Putamen (tissue), 1 donor: ENCODE data around the gene PGK1.
A peak's percentile ranks its signal among the peaks of the same experiment; 100 is the strongest.
"Not testable (repeated sequence)": the region's sequence is repeated elsewhere in the genome, so short reads cannot be mapped to it uniquely, and the experiment has no call there.

Experiments used
- DNase-seq: peaks from one replicate; pipeline ENCODE4 v3.0.0-alpha.2; 2016; ENCODE audit warnings: low spot score

PGK1 gene

GRCh38 chrX:78103623-78104446 lies at the start of gene PGK1:
TSS of gene PGK1 (plus strand) at chrX:78104248. CDS start at chrX:78104341, 93 bp downstream.
- DNase-seq = peak; percentile 92

DNA sequence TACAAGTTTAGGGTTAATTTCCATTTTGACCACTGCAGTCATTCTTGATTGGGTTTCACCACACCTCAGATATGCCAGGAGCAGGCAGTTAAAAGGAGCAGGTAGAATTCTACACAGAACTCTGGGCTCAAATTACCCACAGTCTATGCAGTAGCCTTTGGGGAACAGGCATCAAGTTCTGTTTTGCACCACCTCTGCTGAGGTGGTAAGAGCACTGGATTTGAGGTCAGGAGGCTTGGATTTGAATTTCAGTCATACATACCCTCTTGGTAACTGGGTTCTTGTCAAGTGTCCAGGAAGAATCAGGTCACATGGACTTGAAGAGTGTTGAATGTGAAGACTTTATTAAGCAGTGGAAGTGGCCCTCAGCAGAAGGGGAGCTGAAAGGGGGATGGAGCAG lies 40.4 kb upstream of the PGK1 start:
- DNase-seq = no peak

GRCh38 chrX:78064152-78064551 lies 39.9 kb upstream of the PGK1 start:
- no peak for DNase-seq

DNA sequence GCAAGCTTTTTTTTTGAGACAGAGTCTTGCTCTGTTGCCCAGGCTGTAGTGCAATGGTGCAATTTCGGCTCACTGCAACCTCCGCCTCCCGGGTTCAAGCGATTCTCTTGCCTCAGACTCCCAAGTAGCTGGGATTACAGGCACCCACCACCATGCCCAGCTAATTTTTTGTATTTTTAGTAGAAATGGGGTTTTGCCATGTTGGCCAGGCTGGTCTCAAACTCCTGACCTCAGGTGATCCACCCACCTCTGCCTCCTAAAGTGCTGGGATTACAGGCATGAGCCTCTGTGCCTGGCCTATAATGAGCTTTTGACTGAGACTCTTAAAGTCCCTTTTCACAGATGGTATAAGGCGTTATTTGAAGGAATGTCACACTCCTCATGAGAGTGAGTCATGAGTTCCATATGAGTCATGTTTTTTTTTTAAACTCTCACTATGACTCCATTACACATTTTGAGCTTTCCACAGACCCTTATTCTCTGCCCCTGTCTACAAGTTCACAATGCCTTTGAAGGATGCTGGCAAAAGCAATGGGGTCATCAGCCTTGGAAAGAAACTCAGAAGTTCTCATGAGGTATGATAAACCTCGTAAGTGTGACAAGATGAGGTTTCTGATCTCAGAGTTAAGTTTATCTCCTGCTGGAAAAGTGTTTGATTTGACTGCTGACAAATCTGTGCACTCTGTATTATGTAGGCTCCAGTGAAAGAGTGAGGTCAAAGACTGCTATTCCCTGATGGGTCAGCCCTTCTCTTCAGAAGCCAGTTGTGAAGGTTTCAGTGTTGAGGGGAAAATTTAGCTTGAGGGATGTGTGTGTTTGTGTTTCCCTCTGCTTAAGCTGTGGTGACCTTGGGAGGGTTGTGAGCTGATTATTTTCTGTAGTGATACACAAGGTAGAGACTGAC lies 39.1 kb upstream of the PGK1 start:
- DNase-seq = not testable (repeated sequence)

GRCh38 chrX:78066110-78066509 lies 37.9 kb upstream of the PGK1 start:
- no peak for DNase-seq

DNA sequence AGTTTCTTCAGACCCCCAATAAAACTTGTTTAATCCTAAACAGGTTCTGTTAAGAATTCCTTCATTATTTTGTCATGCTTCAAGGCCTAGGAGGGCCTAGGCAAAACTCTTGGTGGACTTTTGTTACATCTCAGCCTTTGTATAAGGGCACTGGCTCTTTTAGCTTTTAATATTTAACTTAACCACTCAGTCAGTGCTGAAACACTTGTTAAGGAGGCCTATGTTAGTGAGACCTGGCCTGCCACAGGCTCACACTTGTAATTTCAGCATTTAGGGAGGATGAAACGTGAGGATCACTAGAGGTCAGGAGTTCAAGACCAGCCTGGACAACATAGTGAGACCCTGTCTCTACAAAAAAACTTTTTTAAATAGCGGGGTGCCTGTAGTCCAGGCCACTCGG lies 32.7 kb upstream of the PGK1 start:
- DNase-seq = no peak

DNA sequence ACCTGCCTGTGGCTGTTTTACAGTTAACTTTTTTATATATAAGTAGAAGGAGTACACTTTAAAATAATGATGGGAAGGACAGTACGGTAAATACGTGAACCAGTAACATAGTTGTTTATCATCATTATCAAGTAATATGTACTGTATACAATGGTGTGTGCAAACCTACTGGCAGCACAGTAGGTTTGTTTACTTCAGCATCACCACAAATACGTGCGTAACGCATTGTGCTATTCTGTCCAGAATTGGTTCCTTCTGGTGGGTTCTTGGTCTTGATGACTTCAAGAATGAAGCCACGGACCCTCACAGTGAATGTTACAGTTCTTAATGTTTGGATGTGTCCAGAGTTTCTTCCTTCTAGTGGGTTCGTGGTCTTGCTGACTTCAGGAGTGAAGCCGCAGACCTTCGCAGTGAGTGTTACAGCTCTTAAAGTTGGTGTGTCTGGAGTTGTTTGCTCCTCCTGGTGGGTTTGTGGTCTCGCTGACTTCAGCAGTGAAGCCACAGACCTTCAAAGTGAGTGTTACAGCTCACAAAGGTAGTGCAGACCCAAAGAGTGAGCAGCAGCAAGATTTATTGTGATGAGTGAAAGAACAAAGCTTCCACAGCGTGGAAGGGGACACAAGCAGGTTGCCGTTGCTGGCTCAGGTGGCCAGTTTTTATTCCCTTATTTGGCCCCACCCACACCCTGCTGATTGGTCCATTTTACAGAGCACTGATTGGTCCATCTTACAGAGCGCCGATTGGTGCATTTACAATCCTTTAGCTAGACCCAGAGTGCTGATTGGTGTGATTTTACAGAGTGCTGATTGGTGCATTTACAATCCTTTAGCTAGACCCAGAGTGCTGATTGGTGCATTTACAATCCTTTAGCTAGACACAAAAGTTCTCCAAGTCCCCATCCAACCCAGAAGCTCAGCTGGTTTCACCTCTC lies 30.6 kb upstream of the PGK1 start:
- DNase-seq = not testable (repeated sequence)

DNA sequence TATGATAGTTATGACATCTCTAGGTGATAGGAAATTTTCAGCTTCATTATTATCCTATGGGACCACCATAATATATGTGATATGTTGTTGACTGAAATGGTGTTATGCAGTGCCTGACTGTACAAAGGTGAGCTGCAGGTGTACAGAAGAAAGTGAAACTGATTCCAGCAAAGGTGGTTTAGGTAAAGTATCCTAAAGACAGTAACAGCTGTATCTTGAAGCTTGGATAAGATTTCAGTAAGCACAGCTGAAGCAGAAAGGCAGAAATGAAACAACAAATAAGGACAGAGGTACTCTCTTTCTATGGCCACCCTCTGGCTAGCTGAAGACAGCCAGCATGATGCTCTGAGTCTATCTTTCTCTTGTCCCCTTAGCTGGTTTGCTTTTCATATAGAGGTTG lies 30.0 kb upstream of the PGK1 start:
- DNase-seq = no peak

- DNase-seq = no peak
These were observed 28.2 kb upstream of the PGK1 start for GRCh38 chrX:78075787-78076389.

- not testable (repeated sequence) for DNase-seq
These were observed 22.6 kb upstream of the PGK1 start for GRCh38 chrX:78081413-78081812.

DNA sequence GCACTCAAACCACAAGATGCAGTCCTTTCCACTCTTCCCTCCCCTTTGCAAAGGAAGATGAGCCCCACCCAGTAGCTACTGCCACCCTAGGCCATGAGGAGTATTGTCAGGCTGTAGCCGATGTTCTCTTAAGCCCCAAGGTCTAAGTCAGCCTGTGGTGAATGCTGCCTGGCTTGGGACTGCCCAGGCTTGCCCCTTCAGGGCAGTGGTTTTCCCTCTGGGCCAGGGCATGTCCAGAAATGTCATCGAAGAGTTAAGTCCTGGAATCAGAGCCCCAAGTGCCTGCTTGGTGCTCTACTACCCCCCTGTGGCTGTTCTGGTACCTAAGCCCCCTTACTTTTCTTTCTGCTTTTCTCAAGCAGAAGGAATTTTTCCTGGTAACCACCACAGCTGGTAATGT lies 11.8 kb upstream of the PGK1 start:
- no peak for DNase-seq

DNA sequence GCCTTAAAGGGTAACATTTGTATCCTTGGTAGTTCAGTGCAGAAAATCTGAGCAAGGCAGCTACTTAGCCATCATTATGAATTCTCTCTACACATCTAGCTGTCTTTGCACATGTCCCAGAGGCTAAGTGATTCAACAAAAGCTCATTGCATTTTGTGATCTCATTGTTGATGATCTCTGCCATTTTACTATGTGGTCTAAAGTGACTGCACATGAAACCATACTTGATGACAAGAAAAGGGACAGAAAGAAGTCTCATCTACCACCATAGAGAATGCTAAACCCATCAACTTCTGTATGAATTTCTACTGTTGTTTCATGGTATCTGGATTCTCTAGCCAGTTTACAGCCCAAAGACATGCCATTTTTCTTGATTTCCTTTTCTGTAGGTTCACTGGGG lies 5.9 kb upstream of the PGK1 start:
- DNase-seq = no peak

DNA sequence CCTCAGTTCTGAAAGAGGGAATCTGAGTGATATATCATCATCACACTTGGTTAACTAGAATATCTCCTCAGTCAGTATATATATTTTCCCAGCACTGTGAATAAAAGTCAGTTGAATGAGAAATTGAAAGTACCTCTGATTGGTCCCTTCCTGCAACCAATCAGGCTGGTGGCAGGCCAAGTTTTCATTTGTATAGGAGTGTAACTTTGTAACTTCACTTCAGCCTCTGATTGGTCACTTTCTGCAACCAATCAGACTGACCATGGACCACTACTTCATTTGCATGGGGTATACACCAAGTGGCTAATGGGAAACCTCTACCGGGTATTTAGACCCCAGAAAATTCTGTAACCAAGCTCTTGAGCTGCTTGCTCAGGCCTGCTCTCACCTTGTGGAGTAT lies 2.0 kb upstream of the PGK1 start:
- no peak for DNase-seq

DNA sequence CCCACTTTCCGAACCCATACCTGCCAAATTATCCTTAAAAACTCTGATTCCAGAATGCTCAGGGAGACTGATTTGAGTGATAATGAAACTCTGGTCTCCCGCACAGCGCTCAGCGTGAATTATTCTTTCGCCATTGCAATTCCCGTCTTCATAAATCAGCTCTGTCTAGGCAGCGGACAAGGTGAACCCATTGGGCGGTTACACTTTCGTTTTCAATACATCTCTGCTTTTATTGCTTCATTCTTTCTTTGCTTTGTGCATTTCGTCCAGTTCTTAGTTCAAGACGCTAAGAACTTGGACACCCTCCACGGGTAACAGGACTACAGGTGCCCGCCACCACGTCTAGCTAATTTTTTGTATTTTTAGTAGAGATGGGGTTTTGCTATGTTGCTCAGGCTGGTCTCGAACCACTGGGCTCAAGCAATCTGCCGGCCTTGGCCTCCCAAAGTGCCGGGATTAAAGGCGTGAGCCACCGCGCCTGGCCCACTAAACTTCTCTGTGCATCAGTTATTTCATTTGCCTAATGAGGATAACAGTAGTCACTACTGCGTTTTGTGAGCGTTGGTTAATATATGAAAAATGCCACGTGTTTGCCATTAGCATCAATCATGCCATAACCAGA lies 936 bp upstream of the PGK1 start:
- DNase-seq = no peak

DNA sequence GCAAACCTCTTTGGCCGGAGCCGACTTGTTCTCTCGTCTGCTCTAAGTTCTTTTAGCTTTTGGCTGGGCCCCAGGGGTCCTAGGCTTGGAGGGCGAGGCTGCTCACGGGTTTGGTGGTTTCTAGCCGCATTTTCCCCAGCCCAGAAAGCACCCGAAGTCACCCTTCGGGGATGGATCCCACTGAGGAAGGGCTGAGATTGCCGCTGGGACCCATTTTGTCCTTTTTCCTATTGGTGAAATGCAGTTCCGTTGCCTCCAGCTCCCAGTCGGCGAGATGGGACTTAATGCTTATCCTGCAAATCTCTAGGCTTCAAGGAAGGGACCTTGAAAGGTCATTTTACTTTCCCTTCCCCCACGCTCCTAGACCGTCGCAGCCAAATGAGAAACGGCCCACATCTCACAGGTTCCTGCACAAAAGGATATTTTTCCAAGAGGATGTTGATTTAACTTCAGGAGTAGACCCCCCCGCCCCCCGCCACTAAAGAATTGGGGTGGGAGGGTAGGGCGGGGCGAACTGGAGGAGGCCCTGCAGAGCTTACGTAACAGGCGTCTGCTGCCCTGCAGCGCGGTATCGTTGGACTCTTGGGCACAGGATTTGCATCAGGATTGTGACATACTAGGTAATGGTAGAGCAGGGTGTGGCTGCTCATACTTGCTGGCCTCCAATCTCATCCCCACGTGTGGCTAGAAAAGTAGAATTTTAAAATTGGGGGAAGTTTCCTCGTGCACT lies 564 bp downstream of the PGK1 start:
- peak; percentile 11 for DNase-seq

DNA sequence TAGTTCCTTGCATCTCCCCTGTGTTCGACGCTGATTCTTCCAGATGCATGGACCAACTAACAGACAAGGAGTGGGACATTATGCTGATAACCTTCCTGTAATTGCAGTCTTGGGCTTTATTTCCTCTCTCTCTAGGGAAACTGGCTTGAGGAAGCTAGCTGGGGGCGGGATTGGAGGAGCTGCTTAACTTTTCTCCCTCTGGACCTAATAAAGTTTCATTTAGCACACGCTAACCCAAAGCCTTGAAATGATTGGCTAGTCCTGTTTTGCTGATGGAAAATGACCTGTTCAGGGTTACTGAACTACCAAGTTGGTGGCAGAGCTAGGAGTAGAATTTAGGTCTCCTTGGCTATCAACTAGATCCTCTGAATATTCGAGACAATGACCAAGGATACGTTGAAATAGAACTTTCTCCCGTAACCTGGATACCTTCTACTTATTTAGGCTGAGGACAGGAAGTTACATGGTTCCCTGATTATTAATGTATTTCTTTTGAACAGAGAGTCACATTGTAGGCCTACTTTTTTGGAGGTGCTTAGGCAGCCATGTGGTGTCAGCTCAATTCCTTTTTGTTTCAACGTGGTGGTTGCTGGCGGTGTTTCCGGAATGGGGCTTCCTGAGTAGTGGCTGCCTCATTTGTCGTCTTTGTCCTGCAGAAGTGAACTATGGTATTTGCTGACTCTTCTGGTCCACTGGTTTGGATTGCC lies 2.0 kb downstream of the PGK1 start:
- no peak for DNase-seq

GRCh38 chrX:78106651-78106986 lies 2.6 kb downstream of the PGK1 start:
- no peak for DNase-seq

DNA sequence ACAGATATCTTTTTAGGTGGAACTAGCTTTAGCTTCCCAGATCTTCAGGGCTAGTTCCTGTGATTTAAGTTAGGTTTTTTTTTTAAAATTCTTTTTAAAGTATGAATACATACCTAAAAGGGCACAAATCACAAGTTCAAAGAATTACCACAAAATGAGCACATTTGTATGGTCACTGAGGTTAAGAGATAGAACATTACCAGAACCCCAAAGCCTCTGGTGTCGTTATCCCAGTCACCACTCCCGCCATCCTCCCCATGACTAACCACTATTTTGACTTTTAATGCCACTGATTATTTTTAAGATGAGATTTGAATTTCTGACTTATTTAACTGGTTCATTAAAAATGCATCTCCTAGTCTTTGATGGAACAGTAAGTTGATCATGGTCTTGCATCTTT lies 5.4 kb downstream of the PGK1 start:
- DNase-seq = no peak

DNA sequence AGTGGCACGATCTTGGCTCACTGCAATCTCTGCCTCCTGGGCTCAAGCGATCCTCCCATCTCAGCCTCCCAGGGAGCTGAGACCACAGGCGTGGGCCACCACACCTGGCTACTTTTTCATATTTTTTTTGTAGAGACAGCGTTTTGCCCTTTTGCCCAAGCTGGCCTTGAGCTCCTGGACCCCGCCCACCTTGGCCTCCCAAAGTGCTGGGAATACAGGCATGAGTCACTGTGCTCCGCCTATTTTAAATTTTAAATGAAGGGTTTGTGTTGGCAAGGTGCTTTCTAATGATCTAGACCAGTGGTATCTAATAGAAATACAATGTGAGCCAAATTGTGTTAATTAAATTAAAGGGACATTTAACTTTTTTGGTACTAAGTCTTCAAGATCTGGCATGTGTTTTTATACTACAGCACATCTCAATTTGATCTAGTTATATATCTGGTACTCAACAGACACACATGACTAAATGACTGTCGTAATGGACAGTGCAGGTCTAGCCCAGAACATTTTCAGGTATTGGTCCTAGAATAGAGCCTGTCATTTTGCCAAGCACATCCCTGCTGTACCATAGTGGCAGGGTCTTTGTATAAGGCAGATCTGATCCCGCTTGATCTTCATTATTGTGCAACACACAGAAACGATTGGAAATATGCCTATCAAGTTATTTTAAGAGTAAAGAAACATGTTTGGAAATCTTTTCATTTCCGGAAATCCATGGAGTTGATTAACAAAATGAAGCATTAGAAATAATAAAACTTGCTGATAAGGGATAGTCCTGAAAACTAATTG lies 7.3 kb downstream of the PGK1 start:
- DNase-seq = no peak
